HG03045 (cell line): ENCODE data around the gene CDRT15L2.
"Not testable (repeated sequence)": the region's sequence is repeated elsewhere in the genome, so short reads cannot be mapped to it uniquely, and the experiment has no call there.

Source experiments
- ATAC-seq: cut with Tn5 transposase; IDR thresholded peaks from one replicate; pipeline ENCODE4 v1.9.1; 2021; ENCODE audit warnings: mild to moderate bottlenecking, moderate library complexity; ENCODE audit not compliant: unreplicated experiment

The CDRT15L2 gene

GRCh38 chr17:20579424-20579823 lies at the start of gene CDRT15L2:
TSS of gene CDRT15L2 (plus strand) at chr17:20579724. CDS start at chr17:20579744, 20 bp downstream.
- ATAC-seq, result not testable (repeated sequence)

- ATAC-seq, result not testable (repeated sequence)
Observed at GRCh38 chr17:20530104-20530503, 49.4 kb upstream of the CDRT15L2 start.

- not testable (repeated sequence) for ATAC-seq
Observed at GRCh38 chr17:20532544-20533090, 46.9 kb upstream of the CDRT15L2 start.

GRCh38 chr17:20533206-20533605 lies 46.3 kb upstream of the CDRT15L2 start:
- not testable (repeated sequence) for ATAC-seq

GRCh38 chr17:20534711-20535550 lies 44.6 kb upstream of the CDRT15L2 start:
- ATAC-seq, result not testable (repeated sequence)

- ATAC-seq, result peak; percentile 87
Observed at GRCh38 chr17:20540414-20540813, 39.1 kb upstream of the CDRT15L2 start.

- ATAC-seq, result not testable (repeated sequence)
Observed at GRCh38 chr17:20540865-20541264, 38.7 kb upstream of the CDRT15L2 start.

- not testable (repeated sequence) for ATAC-seq
Observed at GRCh38 chr17:20541853-20542546, 37.5 kb upstream of the CDRT15L2 start.

GRCh38 chr17:20547923-20548322 lies 31.6 kb upstream of the CDRT15L2 start:
- ATAC-seq, result not testable (repeated sequence)

- ATAC-seq, result not testable (repeated sequence)
Observed at GRCh38 chr17:20552920-20553319, 26.6 kb upstream of the CDRT15L2 start.

GRCh38 chr17:20554728-20555127 lies 24.8 kb upstream of the CDRT15L2 start:
- not testable (repeated sequence) for ATAC-seq

- not testable (repeated sequence) for ATAC-seq
Observed at GRCh38 chr17:20555135-20556010, 24.2 kb upstream of the CDRT15L2 start.

GRCh38 chr17:20558096-20558495 lies 21.4 kb upstream of the CDRT15L2 start:
- not testable (repeated sequence) for ATAC-seq

GRCh38 chr17:20559018-20559417 lies 20.5 kb upstream of the CDRT15L2 start:
- ATAC-seq, result not testable (repeated sequence)

- no peak for ATAC-seq
Observed at GRCh38 chr17:20562587-20562986, 16.9 kb upstream of the CDRT15L2 start.

- ATAC-seq, result not testable (repeated sequence)
Observed at GRCh38 chr17:20565245-20565644, 14.3 kb upstream of the CDRT15L2 start.

- no peak for ATAC-seq
Observed at GRCh38 chr17:20565711-20566110, 13.8 kb upstream of the CDRT15L2 start.

GRCh38 chr17:20566736-20567135 lies 12.8 kb upstream of the CDRT15L2 start:
- not testable (repeated sequence) for ATAC-seq

- not testable (repeated sequence) for ATAC-seq
Observed at GRCh38 chr17:20567421-20567820, 12.1 kb upstream of the CDRT15L2 start.

- ATAC-seq, result not testable (repeated sequence)
Observed at GRCh38 chr17:20568604-20569003, 10.9 kb upstream of the CDRT15L2 start.
